Activated naive CD8-positive, alpha-beta T cell treated with anti-CD3 and anti-CD28 coated beads, Interleukin-2, amount 10 ng/mL, durations not matched to agents 7 days and 5 days (primary cell): Measurements from ENCODE around the gene RGS7. TPM values are rescaled to one million over a fixed set of nuclear protein-coding genes. Genes with fewer than 3 reads are reported as not detected.
"Not testable (repeated sequence)": the region's sequence is repeated elsewhere in the genome, so short reads cannot be mapped to it uniquely, and the experiment has no call there.

Experiments
- ATAC-seq: fragments of 150-1000 bp; cut with Tn5 transposase; one replicate; pipeline ENCODE4 v1.10.0; 2021; ENCODE audit warnings: low read depth, moderate library complexity
- POLR2A ChIA-PET: fragments of 350-600 bp; sonication (Branson Sonifier 250); formaldehyde crosslinking; loops from one replicate; lab custom pipeline; 2021; ENCODE audit warnings: antibody characterized with exemption; lab: Charles Lee
- DNase-seq: peaks from one replicate; pipeline ENCODE4 v3.0.0; 2021
- H3K27ac Mint-ChIP-seq: one replicate; pipeline ENCODE4 v1.8.0; 2022; ENCODE audit warnings: mild to moderate bottlenecking, mixed read lengths
- H3K27me3 Mint-ChIP-seq: one replicate; pipeline ENCODE4 v1.8.0; 2022; ENCODE audit warnings: mild to moderate bottlenecking, moderate library complexity, mixed read lengths
- H3K36me3 Mint-ChIP-seq: one replicate; pipeline ENCODE4 v1.8.0; 2021; ENCODE audit warnings: mild to moderate bottlenecking, mixed read lengths
- H3K4me1 Mint-ChIP-seq: one replicate; pipeline ENCODE4 v1.8.0; 2021; ENCODE audit warnings: mixed read lengths
- H3K4me3 Mint-ChIP-seq: one replicate; pipeline ENCODE4 v1.8.0; 2022; ENCODE audit warnings: mild to moderate bottlenecking, moderate library complexity, mixed read lengths
- H3K9me3 Mint-ChIP-seq: one replicate; pipeline ENCODE4 v1.8.0; 2021; ENCODE audit warnings: mixed read lengths
- total RNA-seq, 2 experiments: library from RNA; stranded (reverse); gene quantifications; one replicate each; pipeline ENCODE4 v1.2.3, GENCODE V29; 2021

The RGS7 gene
- total RNA-seq, 2 experiments from 2014 or later: not detected

DNA sequence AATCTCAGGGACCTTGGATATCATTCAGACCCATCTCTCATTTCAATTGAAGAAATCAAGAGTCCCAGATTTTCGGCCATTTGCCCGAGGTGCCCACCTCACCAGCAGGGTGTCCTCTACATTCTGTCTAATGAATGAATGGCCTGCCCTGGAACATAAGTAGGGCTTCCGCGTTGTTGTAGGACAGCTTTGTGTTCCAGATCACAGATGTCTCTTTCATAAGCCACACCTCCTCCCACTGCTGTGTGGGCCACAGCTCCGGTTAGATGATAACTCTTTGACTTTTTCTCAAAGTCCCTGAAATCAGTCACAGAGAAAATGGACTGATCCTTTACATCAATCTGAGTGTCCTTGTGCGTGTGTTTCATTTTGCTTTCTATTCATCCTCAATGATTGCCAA is 144.4 kb downstream of the RGS7 start:
- Mint-ChIP-seq H3K4me1 (no peaks in the 10 kb centered on the region), H3K27me3 (no peaks in the 10 kb centered on the region), H3K4me3 (no peak overlapping the region), H3K9me3 (no peaks in the 10 kb centered on the region), H3K36me3 (no peaks in the 10 kb centered on the region), H3K27ac (no peak overlapping the region)
- DNase-seq (no peak), ATAC-seq (no peak)
- POLR2A ChIA-PET: no interaction called here

- DNase-seq (no peak), ATAC-seq (no peak)
- no peaks in the 10 kb centered on the region for H3K36me3 Mint-ChIP-seq
- POLR2A ChIA-PET: no interaction called here
- no peak overlapping the region for H3K27ac Mint-ChIP-seq
- no peaks in the 10 kb centered on the region for H3K9me3 Mint-ChIP-seq
- no peaks in the 10 kb centered on the region for H3K4me1 Mint-ChIP-seq
- no peak overlapping the region for H3K4me3 Mint-ChIP-seq
- no peaks in the 10 kb centered on the region for H3K27me3 Mint-ChIP-seq
These were observed 148.1 kb downstream of the RGS7 start for GRCh38 chr1:241208910-241209379.

- no peak overlapping the region for H3K4me3 Mint-ChIP-seq
- no peak for ATAC-seq
These were observed 153.2 kb downstream of the RGS7 start for GRCh38 chr1:241203817-241204216.

GRCh38 chr1:241202401-241202800 is 154.6 kb downstream of the RGS7 start:
- Mint-ChIP-seq H3K27ac (no peak overlapping the region), H3K4me3 (no peak overlapping the region), H3K9me3 (no peaks in the 10 kb centered on the region), H3K4me1 (no peaks in the 10 kb centered on the region), H3K36me3 (no peaks in the 10 kb centered on the region), H3K27me3 (no peaks in the 10 kb centered on the region)
- ATAC-seq (no peak), DNase-seq (no peak)
- POLR2A ChIA-PET: no interaction called here

More at GRCh38 chr1:241203817-241204216, 153.2 kb downstream of the RGS7 start:
- POLR2A ChIA-PET: no interaction called here
- Mint-ChIP-seq H3K27me3 (no peaks in the 10 kb centered on the region), H3K36me3 (no peaks in the 10 kb centered on the region), H3K27ac (no peak overlapping the region), H3K4me1 (no peaks in the 10 kb centered on the region), H3K9me3 (no peaks in the 10 kb centered on the region)
- DNase-seq: no peak

DNA sequence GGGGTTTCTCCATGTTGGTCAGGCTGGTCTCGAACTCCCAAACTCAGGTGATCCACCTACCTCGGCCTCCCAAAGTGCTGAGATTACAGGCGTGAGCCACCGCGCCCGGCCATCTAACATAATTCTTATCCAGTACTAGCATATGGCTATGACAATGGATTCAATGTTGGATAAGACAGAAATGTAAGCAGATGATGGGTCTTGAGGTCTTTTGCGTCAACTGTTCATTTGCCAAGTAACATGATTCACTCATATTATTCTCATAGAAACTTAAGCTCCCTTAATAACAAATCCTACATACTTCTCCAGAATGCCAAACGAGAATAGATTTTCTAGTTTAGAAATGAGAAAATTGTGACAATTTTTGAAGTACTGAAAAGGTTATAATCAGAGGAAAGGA is 170.3 kb downstream of the RGS7 start:
- Mint-ChIP-seq H3K36me3 (no peaks in the 10 kb centered on the region), H3K9me3 (peaks cover 5% of the 10 kb centered on the region), H3K27ac (no peak overlapping the region), H3K27me3 (no peaks in the 10 kb centered on the region), H3K4me3 (no peak overlapping the region), H3K4me1 (no peaks in the 10 kb centered on the region)
- DNase-seq (no peak), ATAC-seq (no peak)
- POLR2A ChIA-PET: no interaction called here

- no peak overlapping the region for H3K4me3 Mint-ChIP-seq
- no peaks in the 10 kb centered on the region for H3K27me3 Mint-ChIP-seq
- ATAC-seq (no peak), DNase-seq (no peak)
- H3K36me3 Mint-ChIP-seq: no peaks in the 10 kb centered on the region
- POLR2A ChIA-PET: no interaction called here
- H3K9me3 Mint-ChIP-seq: peaks cover 8% of the 10 kb centered on the region
- no peaks in the 10 kb centered on the region for H3K4me1 Mint-ChIP-seq
- H3K27ac Mint-ChIP-seq: no peak overlapping the region
These were observed 175.0 kb downstream of the RGS7 start for GRCh38 chr1:241181971-241182370.

DNA sequence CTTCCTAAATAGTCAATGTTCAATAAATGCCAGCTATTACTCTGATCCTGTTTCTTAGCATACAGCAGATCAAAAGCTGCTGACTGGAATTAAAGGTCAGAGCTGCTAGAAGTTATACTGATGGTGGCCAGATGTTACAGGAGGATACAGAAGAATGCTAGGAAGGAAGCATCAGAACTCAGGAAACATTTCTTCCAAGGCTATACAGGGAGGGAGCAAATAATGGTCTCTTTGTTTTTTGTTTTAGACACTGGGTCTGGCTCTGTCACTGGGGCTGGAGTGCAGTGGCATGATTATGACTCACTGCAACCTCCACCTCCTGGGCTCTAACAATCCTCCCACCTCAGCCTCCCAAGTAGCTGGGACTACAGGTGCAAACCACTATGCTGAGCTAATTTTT is 175.5 kb downstream of the RGS7 start:
- DNase-seq (no peak), ATAC-seq (no peak)
- Mint-ChIP-seq H3K27me3 (no peaks in the 10 kb centered on the region), H3K36me3 (no peaks in the 10 kb centered on the region), H3K27ac (no peak overlapping the region), H3K4me1 (no peaks in the 10 kb centered on the region), H3K9me3 (peaks cover 8% of the 10 kb centered on the region), H3K4me3 (no peak overlapping the region)
- POLR2A ChIA-PET: no interaction called here

GRCh38 chr1:241180569-241180968 is 176.4 kb downstream of the RGS7 start:
- POLR2A ChIA-PET: no interaction called here
- no peaks in the 10 kb centered on the region for H3K36me3 Mint-ChIP-seq
- no peak overlapping the region for H3K4me3 Mint-ChIP-seq
- H3K4me1 Mint-ChIP-seq: no peaks in the 10 kb centered on the region
- no peaks in the 10 kb centered on the region for H3K27me3 Mint-ChIP-seq
- ATAC-seq (no peak), DNase-seq (no peak)
- peaks cover 8% of the 10 kb centered on the region for H3K9me3 Mint-ChIP-seq
- no peak overlapping the region for H3K27ac Mint-ChIP-seq

DNA sequence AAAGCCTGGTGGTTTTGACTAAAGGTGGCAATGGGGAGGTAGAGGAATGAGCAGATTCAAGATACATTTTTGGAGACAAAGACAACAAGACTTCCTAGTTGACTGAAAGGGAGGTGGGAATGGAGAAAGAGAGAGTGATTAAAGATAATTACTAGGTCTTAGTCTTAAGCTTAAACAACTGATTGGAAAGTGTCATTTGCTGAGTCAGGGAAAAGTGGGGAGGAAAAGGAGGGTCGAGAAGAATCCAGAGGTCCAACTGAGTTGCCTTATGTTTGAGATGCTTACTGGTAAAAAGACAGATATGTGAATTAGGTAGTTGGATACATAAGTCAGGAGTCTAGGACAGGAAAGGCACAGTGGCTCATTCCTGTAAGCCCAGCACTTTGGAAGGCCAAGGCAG is 179.3 kb downstream of the RGS7 start:
- Mint-ChIP-seq H3K27ac (no peak overlapping the region), H3K36me3 (no peaks in the 10 kb centered on the region), H3K4me3 (no peak overlapping the region), H3K9me3 (peaks cover 3% of the 10 kb centered on the region), H3K4me1 (no peaks in the 10 kb centered on the region), H3K27me3 (no peaks in the 10 kb centered on the region)
- POLR2A ChIA-PET: no interaction called here
- ATAC-seq (no peak), DNase-seq (no peak)

DNA sequence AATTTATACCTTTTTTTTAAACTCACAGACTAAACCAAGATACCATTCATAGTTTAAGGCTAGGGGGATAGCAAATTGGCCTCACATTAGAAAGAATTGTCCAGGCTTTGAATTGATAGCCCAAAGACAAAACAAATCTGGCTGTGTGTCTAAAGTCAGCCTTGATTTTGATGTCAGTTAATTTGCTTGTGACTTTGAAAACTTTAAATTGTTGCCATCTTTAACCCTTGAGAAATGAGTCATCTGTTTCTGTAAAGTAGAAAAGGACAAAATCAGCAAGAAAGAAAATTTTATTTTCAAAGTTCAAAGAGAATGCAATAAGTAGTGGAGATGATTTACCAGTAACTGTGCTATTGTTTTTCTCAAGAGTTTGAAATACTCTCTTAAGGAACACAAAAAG is 184.5 kb downstream of the RGS7 start:
- Mint-ChIP-seq H3K4me1 (no peaks in the 10 kb centered on the region), H3K36me3 (no peaks in the 10 kb centered on the region), H3K27me3 (no peaks in the 10 kb centered on the region), H3K4me3 (no peak overlapping the region), H3K27ac (no peak overlapping the region), H3K9me3 (no peaks in the 10 kb centered on the region)
- POLR2A ChIA-PET: no interaction called here
- DNase-seq (no peak), ATAC-seq (no peak)

GRCh38 chr1:241171991-241172390 is 185.0 kb downstream of the RGS7 start:
- POLR2A ChIA-PET: no interaction called here
- no peak for ATAC-seq
- H3K9me3 Mint-ChIP-seq: peaks cover 2% of the 10 kb centered on the region
- H3K36me3 Mint-ChIP-seq: no peaks in the 10 kb centered on the region
- no peak overlapping the region for H3K4me3 Mint-ChIP-seq
- no peaks in the 10 kb centered on the region for H3K27me3 Mint-ChIP-seq
- no peak overlapping the region for H3K27ac Mint-ChIP-seq
- DNase-seq: no peak
- no peaks in the 10 kb centered on the region for H3K4me1 Mint-ChIP-seq

DNA sequence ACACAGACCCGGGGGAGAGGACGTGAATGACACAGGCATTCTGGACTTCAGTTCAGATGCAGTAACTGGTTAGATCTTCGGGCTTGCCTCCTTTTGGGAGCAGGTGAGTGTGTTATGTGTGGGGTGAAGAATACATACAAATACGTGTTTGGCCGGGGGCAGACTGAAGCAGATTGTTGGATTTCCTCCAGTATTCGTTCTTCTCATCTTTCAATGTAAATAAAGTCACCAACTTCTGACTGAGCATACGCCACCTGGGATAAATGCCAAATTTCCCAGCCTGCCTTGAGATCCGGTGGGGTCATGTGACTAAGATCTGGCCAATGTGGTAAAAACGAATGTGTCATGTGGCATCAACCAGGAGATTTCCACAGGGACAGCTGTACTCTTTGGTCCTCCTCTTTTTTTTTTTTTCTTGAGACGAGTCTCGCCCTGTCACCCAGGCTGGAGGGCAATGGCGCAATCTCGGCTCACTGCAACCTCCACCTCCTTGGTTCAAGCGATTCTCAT is 189.8 kb downstream of the RGS7 start:
- H3K9me3 Mint-ChIP-seq: peaks cover 6% of the 10 kb centered on the region
- POLR2A ChIA-PET: interaction anchor here (0.7 kb wide), 1 partner anchor 276 kb away, joined by 5 read pairs; no protein-coding TSS in a partner anchor
- H3K27ac Mint-ChIP-seq: no peak overlapping the region
- H3K36me3 Mint-ChIP-seq: no peaks in the 10 kb centered on the region
- no peaks in the 10 kb centered on the region for H3K4me1 Mint-ChIP-seq
- H3K27me3 Mint-ChIP-seq: no peaks in the 10 kb centered on the region
- no peak overlapping the region for H3K4me3 Mint-ChIP-seq
- DNase-seq: no peak
- no peak for ATAC-seq

DNA sequence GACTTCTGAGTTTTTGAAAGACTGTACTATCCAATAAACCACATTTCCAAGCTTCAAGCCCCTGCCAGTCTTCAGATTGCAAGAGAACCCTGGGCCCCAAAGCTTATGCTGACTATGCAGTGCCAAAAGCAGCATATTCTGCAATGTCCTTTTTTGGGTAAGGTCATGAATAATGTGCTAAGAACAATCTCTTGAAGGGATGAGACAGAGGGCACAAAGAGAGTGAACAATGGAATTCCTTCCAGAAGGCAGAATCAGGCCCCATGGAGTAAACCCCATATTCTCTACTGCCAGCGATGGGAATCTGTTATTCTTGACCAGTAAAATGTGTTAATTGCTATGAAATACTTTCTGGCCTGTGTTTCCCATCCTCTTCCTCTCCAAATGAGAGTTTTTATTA is 190.4 kb downstream of the RGS7 start:
- Mint-ChIP-seq H3K4me1 (no peaks in the 10 kb centered on the region), H3K4me3 (no peak overlapping the region), H3K27ac (no peak overlapping the region), H3K9me3 (peaks cover 6% of the 10 kb centered on the region), H3K36me3 (no peaks in the 10 kb centered on the region), H3K27me3 (no peaks in the 10 kb centered on the region)
- DNase-seq: no peak
- ATAC-seq: no peak
- POLR2A ChIA-PET: no interaction called here

GRCh38 chr1:241165256-241165655 is 191.7 kb downstream of the RGS7 start:
- H3K27ac Mint-ChIP-seq, POLR2A ChIA-PET, H3K4me1 Mint-ChIP-seq, H3K4me3 Mint-ChIP-seq, H3K9me3 Mint-ChIP-seq, H3K27me3 Mint-ChIP-seq, DNase-seq, ATAC-seq, H3K36me3 Mint-ChIP-seq: not testable (repeated sequence)

GRCh38 chr1:241163363-241163762 is 193.6 kb downstream of the RGS7 start:
- H3K9me3 Mint-ChIP-seq: peaks cover 8% of the 10 kb centered on the region

More at GRCh38 chr1:241163363-241163762, 193.6 kb downstream of the RGS7 start:
- no peak overlapping the region for H3K4me3 Mint-ChIP-seq
- DNase-seq: no peak
- H3K27ac Mint-ChIP-seq: no peak overlapping the region
- no peaks in the 10 kb centered on the region for H3K4me1 Mint-ChIP-seq
- ATAC-seq: no peak
- H3K36me3 Mint-ChIP-seq: no peaks in the 10 kb centered on the region
- H3K27me3 Mint-ChIP-seq: no peaks in the 10 kb centered on the region
- POLR2A ChIA-PET: no interaction called here
